AG09319 (cell line): ENCODE measurements around the gene TPSG1.
"Not testable (repeated sequence)": the region's sequence is repeated elsewhere in the genome, so short reads cannot be mapped to it uniquely, and the experiment has no call there.

Source experiments
- DNase-seq: peaks from one replicate; pipeline ENCODE4 v3.0.0-alpha.2; 2010; ENCODE audit warnings: low read depth; ENCODE audit errors: extremely low read depth
- CTCF ChIP-seq: IDR thresholded peaks from 2 replicates; pipeline ENCODE4 v1.5.1; 2011; ENCODE audit warnings: low read depth, mild to moderate bottlenecking, inconsistent platforms, low read length, moderate library complexity

TPSG1 gene

DNA sequence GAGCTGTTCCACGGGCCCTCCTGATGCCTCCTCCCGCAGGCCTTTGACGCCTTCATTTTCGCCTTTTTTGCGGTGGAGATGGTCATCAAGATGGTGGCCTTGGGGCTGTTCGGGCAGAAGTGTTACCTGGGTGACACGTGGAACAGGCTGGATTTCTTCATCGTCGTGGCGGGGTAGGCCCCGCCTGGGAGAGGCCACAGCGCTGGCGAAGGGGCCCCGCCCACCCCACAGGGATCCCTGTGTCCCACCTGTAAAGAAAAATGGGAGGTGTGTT is 29.7 kb downstream of the TPSG1 start:
- DNase-seq, result no peak
- TF ChIP-seq CTCF, result no peak

- no peak for DNase-seq
- TF ChIP-seq CTCF, result peak; percentile 68
Measured at GRCh38 chr16:1194665-1195392, 30.2 kb downstream of the TPSG1 start.

- DNase-seq, result no peak
- TF ChIP-seq CTCF, result no peak
Measured at GRCh38 chr16:1193825-1194581, 31.1 kb downstream of the TPSG1 start.

- TF ChIP-seq CTCF, result no peak
- no peak for DNase-seq
Measured at GRCh38 chr16:1193143-1193824, 31.8 kb downstream of the TPSG1 start.

DNA sequence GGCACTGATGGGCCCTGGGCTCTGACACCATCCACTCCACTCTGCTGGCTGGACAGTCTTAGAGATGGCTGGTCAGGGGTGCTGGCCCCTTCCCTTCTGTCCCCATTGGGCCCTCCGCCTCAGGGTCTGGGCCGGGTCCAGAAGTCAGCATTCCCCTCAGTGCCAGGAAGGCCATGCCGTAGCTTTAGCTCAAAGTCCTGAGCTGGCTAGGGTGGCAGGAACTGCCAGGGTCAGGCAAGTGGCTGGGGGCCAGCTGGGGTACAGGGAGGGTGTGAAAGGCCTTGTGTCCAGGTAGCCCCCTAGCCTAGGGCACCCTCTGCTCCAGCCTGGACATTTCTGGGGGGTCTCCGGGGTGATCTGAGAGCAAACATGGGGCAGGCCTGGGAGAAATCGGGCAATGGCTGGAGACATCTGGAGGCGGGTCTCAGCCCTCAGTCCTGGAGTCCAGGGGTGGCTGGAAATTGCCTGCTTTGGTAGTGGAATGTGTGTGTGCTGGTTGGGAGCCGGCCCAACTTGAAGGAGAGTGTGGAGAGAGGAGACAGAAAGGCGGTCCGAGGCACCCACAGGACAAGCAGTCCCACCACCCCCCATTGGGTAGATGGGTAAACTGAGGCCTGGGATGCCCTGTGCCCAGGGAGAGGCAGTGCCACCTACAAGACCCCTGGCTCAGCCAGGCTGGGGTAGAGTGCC is 32.5 kb downstream of the TPSG1 start:
- DNase-seq, result no peak
- no peak for TF ChIP-seq CTCF

GRCh38 chr16:1190789-1191188 is 34.3 kb downstream of the TPSG1 start:
- not testable (repeated sequence) for DNase-seq

DNA sequence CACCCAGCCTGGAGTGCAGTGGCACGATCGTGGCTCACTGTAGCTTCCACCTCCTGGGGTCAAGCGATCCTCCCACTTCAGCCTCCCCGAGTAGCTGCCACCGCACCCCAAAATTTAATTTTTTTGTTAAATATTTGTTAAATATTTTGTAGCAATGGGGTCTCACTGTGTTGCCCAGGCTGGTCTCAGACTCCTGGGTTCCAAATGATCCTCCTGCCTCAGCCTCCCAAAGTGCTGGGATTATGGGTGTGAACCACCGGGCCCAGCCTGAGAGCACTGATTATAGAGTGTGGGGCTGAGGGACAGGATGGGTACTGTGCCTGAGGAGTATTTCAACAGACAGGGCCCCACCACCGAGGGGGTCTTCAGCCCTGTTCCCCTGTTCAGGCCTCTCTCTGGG is 35.6 kb downstream of the TPSG1 start:
- TF ChIP-seq CTCF, result no peak
- no peak for DNase-seq
